ENCODE measurements around the gene NEK1. TPM values are rescaled to one million over a fixed set of nuclear protein-coding genes. Genes with fewer than 3 reads are reported as not detected.

The NEK1 gene
- polyA plus RNA-seq, 1 donor (not counting 4 experiments of a cell fraction or from before 2014, with no cell fraction given) = 7.8 TPM

GRCh38 chr4:169438057-169438480 is 174.3 kb downstream of the NEK1 start:
- FAIRE-seq = no peak
- no peak for DNase-seq (ENCODE audit: low read depth, low spot score)

GRCh38 chr4:169437299-169438047 is 174.9 kb downstream of the NEK1 start:
- no peaks in the 10 kb centered on the region for H3K27me3 ChIP-seq (ENCODE audit: control insufficient read depth, extremely low read depth, insufficient read depth, low read length)
- no peaks in the 10 kb centered on the region for H4K20me1 ChIP-seq (ENCODE audit: control insufficient read depth, extremely low read depth, insufficient read depth, low read length)
- H3K9ac ChIP-seq (ENCODE audit: control insufficient read depth, extremely low read depth, insufficient read depth, low read length) = no peak overlapping the region
- H3K36me3 ChIP-seq (ENCODE audit: control insufficient read depth in 2 of 2, extremely low read depth in 1 of 2, insufficient read depth in 2 of 2, low read length in 2 of 2) = no peaks in the 10 kb centered on the region
- no peak overlapping the region for H3K4me3 ChIP-seq (ENCODE audit: control insufficient read depth in 2 of 3, extremely low read depth in 1 of 3, insufficient read depth in 2 of 3, low read depth in 1 of 3, low read length in 3 of 3)
- DNase-seq (ENCODE audit: low read depth, low spot score) = no peak
- no peak for FAIRE-seq
- no peak overlapping the region for H2AFZ ChIP-seq (ENCODE audit: control insufficient read depth, low read length)
- no peaks in the 10 kb centered on the region for H3K4me1 ChIP-seq (ENCODE audit: control insufficient read depth, extremely low read depth, insufficient read depth, low read length)
- dilution Hi-C loops (cut with MboI; ENCODE audit: extremely low pct_ligation_motif_present, low sequenced_read_pairs) = no loop called here
- H3K9me3 ChIP-seq (ENCODE audit: control insufficient read depth, low read depth, low read length) = no peaks in the 10 kb centered on the region
- H3K4me2 ChIP-seq (ENCODE audit: control insufficient read depth, extremely low read depth, insufficient read depth, low read depth, low read length) = no peak overlapping the region
- H3K79me2 ChIP-seq (ENCODE audit: control insufficient read depth, insufficient read depth, low read length) = no peaks in the 10 kb centered on the region
- no peak for TF ChIP-seq CTCF (optimal IDR thresholded peaks at IDR 0.05 in 1 of 3, IDR thresholded peaks at IDR 0.05 in 1 of 3, conservative IDR thresholded peaks at IDR 0.05 in 1 of 3; ENCODE audit: extremely low read depth in 1 of 3, insufficient read depth in 2 of 3, low read length in 3 of 3)
- no peak for TF ChIP-seq EZH2 (IDR thresholded peaks at IDR 0.05; ENCODE audit: low read length)
- H3K9me1 ChIP-seq (ENCODE audit: control insufficient read depth, extremely low read depth, insufficient read depth, low read length) = no peaks in the 10 kb centered on the region
- H3K27ac ChIP-seq (ENCODE audit: control insufficient read depth, insufficient read depth, low read length) = no peak overlapping the region

More at GRCh38 chr4:169438057-169438480, 174.3 kb downstream of the NEK1 start:
- no peaks in the 10 kb centered on the region for H3K27me3 ChIP-seq (ENCODE audit: control insufficient read depth, extremely low read depth, insufficient read depth, low read length)
- no peak overlapping the region for H3K4me2 ChIP-seq (ENCODE audit: control insufficient read depth, extremely low read depth, insufficient read depth, low read depth, low read length)
- no peak overlapping the region for H2AFZ ChIP-seq (ENCODE audit: control insufficient read depth, low read length)
- H3K9me3 ChIP-seq (ENCODE audit: control insufficient read depth, low read depth, low read length) = no peaks in the 10 kb centered on the region
- no peaks in the 10 kb centered on the region for H3K9me1 ChIP-seq (ENCODE audit: control insufficient read depth, extremely low read depth, insufficient read depth, low read length)
- TF ChIP-seq EZH2 (IDR thresholded peaks at IDR 0.05; ENCODE audit: low read length) (no peak), CTCF (optimal IDR thresholded peaks at IDR 0.05 in 1 of 3, IDR thresholded peaks at IDR 0.05 in 1 of 3, conservative IDR thresholded peaks at IDR 0.05 in 1 of 3; ENCODE audit: extremely low read depth in 1 of 3, insufficient read depth in 2 of 3, low read length in 3 of 3) (no peak)
- no peak overlapping the region for H3K4me3 ChIP-seq (ENCODE audit: control insufficient read depth in 2 of 3, extremely low read depth in 1 of 3, insufficient read depth in 2 of 3, low read depth in 1 of 3, low read length in 3 of 3)
- no peaks in the 10 kb centered on the region for H3K79me2 ChIP-seq (ENCODE audit: control insufficient read depth, insufficient read depth, low read length)
- no peaks in the 10 kb centered on the region for H3K4me1 ChIP-seq (ENCODE audit: control insufficient read depth, extremely low read depth, insufficient read depth, low read length)
- H3K36me3 ChIP-seq (ENCODE audit: control insufficient read depth in 2 of 2, extremely low read depth in 1 of 2, insufficient read depth in 2 of 2, low read length in 2 of 2) = no peaks in the 10 kb centered on the region
- no peak overlapping the region for H3K9ac ChIP-seq (ENCODE audit: control insufficient read depth, extremely low read depth, insufficient read depth, low read length)
- dilution Hi-C loops (cut with MboI; ENCODE audit: extremely low pct_ligation_motif_present, low sequenced_read_pairs) = no loop called here
- no peak overlapping the region for H3K27ac ChIP-seq (ENCODE audit: control insufficient read depth, insufficient read depth, low read length)
- no peaks in the 10 kb centered on the region for H4K20me1 ChIP-seq (ENCODE audit: control insufficient read depth, extremely low read depth, insufficient read depth, low read length)

Data from keratinocyte (primary cell).